GDM1 (cell line): Measurements from ENCODE around the gene TACC2.
"Not testable (repeated sequence)": the region's sequence is repeated elsewhere in the genome, so short reads cannot be mapped to it uniquely, and the experiment has no call there.

Experiments used
- DNase-seq: peaks from one replicate; lab custom pipeline; 2025; lab: John Stamatoyannopoulos, UW

TACC2 gene

DNA sequence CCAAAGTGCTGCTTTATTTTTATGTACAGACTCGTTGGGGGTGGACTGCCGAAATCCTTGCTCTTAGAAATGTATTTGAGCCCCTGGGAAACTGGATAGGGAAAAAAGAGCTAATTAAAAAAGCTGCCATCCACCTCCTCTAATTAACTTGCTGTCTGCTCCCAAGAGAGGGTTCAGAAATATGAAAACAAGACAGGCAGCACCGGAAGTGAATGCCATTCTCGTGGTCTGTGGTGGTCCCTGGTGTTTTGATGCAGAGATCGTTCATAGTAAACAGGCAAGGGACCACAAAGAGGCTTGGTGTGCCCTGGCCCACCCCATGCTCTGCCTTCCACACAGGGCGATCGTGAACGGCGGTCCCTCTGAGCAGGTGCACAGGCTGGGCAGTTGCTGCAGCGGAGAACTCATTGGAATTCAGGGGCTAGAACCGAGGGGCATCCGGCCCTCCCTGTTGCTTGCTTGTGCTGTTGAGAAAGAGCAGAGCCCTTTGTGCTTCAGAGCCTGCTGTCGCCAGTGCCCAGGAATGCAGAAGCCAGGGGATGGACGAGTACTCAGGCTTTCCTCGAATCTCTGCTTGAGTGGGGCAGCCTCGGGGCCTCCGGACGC lies 203.1 kb downstream of the TACC2 start:
- DNase-seq, result no peak

DNA sequence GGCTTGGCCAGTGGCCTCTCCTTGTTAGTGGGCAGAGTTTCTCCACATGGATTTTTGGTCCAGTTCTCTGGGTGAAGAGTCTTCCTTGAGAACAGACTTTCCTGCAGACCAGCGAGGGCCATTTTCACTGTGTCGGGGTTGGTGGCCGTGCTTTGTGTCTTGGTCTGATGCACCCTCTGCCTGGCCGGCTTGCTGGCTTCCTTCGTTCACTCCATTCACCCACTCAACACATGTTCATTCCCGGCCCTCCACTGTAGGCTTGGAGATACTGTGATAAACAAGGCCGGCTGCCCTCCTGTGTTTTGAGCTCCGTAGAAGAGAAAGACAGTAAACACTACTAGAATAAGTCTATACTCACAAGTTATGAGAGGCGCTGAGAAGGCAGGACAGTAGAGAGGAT lies 205.3 kb downstream of the TACC2 start:
- no peak for DNase-seq

DNA sequence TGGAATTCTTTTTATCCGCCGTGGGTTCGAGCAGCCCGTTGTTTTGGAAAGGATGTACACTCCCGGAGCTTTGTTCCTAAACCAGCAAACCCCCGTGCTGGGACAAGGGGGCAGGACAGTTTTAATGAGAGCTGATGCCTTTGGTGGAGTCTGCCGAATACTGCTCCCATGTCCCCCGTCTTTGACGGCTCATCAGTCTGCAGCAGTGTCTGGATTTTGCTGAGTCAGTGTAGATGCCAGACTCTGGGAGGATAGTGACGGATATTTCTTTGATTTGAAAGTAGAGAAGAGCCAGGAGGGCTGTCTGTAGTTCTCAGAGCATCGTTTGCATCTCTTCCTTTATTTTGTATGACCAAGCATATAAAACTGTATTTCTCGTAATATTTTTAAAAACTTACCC lies 207.3 kb downstream of the TACC2 start:
- no peak for DNase-seq

DNA sequence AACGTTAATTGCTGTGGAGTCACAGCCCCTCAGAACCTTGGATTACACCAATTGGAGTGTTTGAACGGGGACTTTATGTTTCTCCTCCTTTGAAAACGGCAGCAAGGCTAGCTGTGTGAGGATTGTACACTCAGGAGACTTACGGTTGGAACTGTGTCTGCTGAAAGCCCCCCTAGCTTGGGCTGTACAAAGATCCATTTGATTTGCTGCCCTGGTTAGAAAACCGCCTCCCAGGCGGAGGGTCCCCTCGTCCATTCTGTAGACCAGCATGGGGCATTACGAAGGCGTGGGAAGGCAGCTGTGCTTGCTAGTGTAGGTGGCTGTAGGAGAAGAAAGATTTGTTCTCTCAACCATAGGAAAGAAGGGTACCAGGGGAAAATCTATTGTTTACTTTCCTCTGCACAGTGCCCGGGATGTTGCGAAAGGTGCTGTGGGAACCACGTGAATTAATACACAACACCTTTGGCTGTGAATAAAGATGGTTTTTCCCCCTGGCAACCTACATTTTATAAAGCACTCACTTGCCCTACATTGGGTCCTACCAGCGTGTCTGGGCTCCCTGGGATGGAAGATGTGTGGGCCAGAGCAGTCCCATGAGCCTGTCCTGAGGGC lies 208.8 kb downstream of the TACC2 start:
- no peak for DNase-seq

DNA sequence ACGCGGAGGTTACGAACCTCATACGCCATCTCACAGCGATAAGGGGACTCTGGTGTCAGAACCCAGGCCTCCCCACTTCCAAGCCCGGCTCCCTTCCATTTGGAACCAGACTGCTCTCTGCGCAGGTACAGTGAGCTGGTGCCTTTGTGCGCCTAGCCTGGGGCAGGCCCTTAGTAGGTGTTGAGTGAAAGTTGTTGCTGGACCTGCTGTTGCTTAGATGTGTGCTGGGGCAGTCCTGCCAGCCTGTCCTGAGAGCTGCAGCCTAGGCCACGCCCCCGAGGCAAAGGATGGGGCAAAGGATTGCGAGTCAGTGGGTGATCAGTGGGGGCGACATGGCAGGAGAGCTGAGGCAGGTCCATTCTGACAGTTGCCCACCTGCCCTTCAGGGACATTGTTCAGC lies 209.7 kb downstream of the TACC2 start:
- DNase-seq, result no peak

DNA sequence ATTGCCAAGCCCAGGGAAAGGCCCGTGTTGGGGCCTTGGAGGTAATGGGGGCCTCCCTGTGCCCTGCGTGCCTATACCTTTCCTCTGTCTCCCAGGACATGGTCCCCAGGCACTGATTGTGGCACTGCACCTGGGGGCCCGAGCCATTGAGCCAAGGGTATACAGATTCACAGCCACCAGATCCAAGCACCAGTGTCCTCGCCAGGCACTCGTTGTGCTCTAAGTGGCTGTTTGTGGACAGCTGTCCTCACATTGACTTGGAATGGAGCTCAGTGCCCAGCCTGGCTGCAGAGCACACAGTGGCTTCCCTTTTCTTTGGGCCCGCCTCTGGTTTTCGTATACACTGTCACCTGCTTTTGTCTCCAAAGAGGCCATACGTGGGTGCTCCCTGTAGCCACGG lies 210.1 kb downstream of the TACC2 start:
- DNase-seq, result no peak

DNA sequence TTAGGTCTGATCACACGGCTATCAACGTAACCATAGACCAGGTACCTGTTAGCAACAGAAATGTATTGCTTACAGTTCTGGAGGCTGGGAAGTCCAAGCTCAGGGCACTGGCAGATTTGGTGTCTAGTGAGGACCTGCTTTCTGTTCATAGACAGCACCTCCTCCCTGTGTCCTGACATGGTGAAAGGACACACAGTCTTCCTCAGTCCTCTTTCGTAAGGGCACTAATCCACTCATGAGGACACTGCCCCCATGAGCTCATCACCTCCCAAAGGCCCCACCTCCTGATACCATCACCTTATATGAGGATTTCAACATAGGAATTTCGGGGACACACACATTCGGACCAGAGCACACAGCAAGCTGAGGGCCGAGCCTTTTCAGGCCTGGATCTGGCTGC lies 210.7 kb downstream of the TACC2 start:
- no peak for DNase-seq

DNA sequence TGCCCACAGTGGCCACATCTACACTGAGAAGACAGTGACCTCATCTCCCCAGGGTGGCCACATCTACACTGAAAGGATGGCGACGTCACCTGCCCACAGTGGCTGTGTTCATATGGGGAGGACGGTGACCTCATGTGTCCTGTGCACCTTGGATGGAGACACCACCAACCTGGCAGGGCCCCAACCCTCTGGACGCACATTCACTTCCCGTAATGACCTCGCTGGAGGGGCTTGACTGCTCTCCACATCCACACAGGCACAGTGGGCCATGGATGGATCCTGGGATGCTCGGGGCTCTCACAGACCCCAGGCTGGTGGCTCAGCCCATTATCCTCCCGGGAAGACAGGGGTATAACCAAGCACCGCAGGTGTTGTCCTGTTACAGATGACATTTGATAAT lies 212.4 kb downstream of the TACC2 start:
- no peak for DNase-seq

DNA sequence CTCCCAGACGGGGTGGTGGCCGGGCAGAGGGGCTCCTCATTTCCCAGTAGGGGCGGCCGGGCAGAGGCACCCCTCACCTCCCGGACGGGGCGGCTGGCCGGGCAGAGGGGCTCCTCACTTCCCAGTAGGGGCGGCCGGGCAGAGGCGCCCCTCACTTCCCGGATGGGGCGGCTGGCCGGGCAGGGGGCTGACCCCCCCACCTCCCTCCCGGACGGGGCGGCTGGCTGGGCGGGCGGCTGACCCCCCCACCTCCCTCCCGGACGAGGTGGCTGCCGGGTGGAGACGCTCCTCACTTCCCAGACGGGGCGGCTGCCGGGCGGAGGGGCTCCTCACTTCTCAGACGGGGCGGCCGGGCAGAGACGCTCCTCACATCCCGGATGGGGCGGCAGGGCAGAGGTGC lies 214.2 kb downstream of the TACC2 start:
- DNase-seq, result not testable (repeated sequence)

DNA sequence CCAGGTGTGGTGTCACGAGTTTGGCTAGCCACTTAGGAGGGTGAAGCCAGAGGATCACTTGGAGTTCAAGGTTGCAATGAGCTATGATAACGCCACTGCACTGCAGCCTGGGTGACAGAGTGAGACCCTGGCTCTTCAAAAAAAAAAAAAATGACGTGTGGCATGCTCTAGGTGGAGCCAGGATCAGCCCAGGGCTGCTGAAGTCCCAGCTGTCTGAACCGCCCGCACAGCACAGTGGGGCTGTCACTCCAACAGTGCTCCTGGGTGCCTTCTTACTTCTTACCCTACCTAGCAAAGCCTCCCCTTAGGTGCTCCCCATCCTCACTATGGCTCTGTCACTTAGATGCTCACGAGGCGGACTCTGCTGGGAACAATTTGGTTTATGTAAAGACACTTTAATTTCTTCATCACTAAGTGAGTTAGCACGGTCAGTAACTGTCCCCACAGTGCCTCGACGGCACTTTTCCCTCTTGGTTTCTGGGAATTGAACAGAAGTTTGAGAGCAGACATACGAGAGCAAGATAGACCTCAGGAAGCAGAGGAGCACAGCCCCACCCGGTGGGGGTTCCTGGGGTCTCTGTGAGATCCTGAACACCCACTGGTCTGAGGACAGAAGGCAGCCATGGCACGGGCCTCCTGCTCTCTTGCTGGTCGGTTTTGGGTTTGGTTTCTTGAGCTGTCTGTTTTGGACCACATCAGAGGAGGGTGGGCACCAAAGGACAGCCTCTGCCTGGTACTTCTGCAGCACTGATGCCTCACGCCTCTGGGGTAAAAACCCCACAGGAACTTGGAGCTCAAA lies 215.9 kb downstream of the TACC2 start:
- no peak for DNase-seq

DNA sequence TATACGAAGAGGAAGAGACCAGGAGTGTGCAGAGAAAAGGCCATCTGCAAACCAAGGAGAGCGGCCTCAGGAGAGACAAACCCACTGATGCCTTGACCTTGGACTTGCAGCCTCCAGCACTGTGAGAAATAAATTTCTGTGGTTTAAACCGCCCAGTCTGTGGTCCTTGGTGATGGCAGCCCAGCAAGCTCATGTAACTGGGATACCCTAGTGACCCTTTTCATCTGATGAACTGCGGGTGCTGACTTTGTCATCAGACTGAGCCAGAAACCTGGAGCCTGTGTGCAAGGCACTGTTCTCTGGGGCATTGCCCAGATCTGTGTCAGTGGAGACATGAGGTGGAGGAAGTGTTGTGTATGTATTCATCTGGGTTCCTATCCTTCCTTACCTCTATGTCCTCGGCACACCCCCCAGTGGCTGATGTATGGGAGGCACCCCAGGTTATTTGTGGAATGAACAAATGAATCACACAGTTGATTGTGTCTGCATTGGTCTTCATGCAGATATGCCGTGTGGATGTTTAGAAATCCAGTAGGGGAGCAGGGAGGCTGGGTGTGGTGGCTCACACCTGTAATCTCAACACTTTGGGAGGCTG lies 217.6 kb downstream of the TACC2 start:
- DNase-seq, result no peak

DNA sequence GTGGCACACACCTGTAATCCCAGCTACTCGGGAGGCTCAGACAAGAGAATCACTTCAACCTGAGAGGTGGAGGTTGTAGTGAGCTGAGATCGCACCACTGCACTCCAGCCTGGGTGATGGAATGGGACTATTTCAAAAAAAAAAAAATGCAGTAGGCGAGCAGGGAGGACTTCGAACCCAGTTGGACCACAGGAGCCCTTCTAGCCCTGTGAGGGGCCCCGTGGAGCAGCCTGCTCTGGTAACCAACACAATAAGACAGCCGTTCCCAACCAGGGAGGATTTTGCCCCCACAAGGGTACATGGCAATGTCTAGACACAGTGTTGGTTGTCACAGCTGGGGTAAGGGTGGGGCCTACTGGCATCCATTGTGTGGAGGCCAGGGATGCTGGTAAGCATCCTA lies 218.2 kb downstream of the TACC2 start:
- DNase-seq, result no peak

DNA sequence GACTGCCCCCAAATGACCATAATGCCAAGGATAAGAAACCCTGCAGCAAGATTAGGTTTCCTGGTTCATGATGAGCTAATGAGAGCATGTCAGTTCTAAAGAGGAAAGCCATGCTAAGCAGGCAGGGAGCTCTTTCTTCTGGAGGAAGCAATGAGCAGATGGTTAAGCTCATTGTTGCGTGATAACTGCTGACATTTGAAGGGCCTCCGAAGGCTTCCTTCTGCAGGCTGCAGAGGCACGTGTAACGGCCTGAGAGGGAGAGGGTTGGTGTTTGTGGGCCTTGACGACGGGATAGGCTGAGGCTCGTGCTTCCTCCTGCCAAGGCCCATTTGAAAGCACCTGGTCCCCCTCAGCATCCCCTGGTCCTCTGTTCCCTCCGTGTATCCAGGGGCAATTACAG lies 218.6 kb downstream of the TACC2 start:
- no peak for DNase-seq

DNA sequence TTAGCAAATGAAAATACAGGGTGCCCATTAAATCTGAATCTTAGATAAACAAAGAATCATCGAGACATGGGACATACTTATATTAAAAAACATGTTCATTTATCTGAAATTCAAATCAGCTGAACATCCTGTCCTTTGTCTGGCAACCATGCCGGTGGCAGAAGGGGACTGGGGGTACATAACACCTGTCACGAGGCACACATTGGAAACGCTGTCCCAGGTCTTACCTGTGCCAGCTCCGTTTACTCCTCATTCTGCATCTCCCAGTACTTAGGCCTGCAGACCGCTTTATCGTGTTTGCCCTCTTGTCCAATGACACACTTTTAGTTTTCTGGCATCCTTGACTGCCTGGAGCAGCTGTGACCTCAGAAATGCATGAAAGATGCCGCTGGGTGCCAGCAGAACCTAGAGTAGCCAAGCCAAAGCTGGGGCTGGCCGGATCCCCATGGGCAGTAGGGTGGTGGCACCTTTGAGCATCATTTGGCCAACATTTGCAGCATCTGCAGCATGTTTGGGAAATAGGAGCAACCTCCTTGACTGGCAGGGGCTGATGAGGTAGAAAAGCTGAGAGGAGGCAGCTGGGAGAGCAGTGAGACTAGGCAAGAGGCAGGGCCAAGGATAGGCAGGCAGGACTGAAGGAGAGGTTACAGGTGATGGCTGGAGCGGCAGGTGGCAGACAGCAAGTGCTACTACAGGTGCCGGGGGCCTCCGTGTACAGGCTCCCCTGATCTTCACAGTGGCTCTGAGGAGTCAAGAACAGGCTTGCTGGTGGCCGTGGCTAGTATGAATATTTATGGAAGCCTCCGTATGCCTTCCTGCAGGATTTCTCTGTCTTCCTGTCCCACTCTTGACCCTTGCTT lies 219.8 kb downstream of the TACC2 start:
- DNase-seq, result no peak

DNA sequence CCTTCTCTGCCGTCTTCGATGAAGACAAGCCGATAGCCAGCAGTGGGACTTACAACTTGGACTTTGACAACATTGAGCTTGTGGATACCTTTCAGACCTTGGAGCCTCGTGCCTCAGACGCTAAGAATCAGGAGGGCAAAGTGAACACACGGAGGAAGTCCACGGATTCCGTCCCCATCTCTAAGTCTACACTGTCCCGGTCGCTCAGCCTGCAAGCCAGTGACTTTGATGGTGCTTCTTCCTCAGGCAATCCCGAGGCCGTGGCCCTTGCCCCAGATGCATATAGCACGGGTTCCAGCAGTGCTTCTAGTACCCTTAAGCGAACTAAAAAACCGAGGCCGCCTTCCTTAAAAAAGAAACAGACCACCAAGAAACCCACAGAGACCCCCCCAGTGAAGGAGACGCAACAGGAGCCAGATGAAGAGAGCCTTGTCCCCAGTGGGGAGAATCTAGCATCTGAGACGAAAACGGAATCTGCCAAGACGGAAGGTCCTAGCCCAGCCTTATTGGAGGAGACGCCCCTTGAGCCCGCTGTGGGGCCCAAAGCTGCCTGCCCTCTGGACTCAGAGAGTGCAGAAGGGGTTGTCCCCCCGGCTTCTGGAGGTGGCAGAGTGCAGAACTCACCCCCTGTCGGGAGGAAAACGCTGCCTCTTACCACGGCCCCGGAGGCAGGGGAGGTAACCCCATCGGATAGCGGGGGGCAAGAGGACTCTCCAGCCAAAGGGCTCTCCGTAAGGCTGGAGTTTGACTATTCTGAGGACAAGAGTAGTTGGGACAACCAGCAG lies 221.7 kb downstream of the TACC2 start:
- DNase-seq, result no peak

DNA sequence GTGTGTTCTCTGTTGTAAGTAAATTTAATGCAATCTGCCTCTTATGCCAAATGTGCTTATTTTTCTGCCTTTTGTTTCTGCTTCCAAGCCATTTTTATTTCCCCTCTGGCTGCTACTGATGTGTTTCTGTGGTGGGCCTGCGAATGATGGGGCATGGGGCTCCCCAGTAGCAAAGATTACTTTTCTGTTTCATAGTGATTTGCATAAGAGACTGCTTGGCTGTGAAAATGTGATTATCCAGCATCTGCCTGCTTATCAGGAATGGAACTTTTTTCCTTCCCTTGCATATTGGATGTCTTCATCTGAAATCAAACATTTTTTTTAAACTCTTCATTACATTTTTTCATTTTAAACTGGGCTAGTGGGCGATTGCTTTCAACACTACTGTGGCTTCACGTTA lies 224.4 kb downstream of the TACC2 start:
- no peak for DNase-seq

DNA sequence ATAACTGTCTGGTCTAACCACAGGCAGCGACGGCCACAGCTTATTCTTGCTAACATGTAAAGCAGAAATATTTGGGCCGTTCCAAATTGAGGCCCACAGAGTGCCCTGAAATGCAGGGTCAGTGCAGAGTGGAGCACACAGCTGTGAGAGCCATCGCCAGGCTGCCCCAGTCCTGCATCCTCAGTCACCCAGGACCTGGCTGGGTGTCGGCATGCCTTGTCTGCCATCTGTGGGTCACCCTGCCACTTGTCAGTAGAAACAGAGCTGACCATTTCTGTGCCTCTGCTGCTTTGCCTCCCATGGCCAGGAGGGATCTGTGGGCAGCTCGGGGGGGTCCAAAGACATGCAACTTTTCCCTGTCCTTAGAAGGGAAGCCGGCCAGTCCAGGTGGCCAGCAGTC lies 224.8 kb downstream of the TACC2 start:
- no peak for DNase-seq

DNA sequence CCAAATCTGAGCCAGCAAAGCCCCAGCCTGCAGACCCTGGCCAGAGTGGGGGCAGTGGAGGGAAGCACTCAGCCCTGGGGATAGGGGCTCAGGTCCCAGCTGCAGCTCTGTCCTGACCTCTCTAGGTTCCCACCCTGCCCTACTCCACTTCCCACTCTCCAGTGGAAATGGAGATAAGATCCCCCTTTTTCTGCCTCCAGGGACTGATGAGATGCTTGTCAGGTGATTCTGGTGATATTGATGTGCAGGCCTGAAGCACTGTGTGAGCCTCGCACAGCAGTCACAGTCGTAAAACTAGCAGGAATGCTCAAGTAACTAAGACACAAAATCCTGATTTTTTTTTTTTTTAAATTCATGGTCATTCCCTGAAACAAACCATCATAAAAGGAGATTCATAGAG lies 227.1 kb downstream of the TACC2 start:
- DNase-seq, result no peak

DNA sequence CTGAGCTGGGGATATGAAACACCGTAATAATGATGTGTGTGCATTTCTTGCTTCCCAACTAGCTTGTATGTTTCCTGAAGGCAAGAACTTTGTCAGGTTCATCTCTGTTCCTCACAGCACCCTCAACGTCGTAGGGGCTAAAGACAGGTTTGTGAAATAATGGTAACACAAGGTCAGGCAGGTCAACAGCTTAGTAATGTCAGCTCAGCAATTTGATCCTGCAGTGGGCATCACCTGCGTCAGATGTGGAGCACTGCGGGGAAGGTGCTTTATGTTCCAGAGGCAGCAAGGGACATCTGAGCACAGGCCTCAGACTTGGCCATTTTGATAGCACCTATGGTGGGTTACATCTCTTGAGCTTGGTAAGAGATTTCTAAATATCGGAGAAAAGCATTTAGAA lies 230.4 kb downstream of the TACC2 start:
- no peak for DNase-seq

DNA sequence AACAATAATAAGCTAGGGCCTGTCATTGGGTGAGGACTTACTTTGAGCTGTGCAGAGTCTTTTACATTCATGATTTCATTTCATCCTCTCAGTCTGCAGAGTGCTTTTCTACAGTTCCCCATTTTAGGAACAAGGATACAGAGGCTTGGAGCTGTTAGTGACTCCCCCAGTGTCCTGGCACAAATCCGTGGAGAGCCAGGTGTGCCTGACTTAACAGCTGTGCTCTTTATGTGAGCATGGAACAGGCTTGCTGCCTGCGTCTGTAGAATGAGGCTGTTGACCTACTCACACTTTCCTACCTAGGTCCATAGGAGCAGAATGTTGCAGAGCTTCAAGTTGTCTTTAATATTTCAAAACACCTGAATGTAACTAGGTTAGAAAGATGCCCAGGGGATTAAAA lies 231.8 kb downstream of the TACC2 start:
- DNase-seq, result no peak

DNA sequence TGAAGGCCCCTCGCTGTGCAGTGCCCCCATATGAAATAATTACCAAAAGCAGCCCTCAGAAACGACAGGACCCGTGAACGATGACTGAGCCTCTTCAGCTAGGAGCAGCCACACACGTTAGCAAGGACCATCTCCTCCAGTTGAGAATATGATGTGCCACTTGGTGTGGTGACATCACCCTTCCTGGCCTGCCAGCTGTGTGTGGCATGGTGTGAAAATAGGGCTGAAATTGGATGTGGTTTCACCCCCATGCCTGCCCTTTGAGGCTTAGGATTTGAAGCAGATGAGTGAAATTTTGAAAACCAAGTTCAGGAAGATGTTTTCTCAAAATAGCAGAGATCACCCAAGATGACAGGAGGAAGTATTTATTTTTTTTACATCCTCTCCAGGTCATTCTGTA lies 233.0 kb downstream of the TACC2 start:
- DNase-seq, result no peak
